Parathyroid adenoma (tissue), 2 donors: ENCODE measurements around the gene ZSCAN5B.
"Not testable (repeated sequence)": the region's sequence is repeated elsewhere in the genome, so short reads cannot be mapped to it uniquely, and the experiment has no call there.

Experiments used
- H2AFZ ChIP-seq: fragments of 300-600 bp; sonication (generic); one replicate; pipeline ENCODE4 v1.7.0; 2017; ENCODE audit warnings: antibody characterized with exemption, mild to moderate bottlenecking
- H3K27ac ChIP-seq: fragments of 300-600 bp; sonication (generic); one replicate; pipeline ENCODE4 v1.7.0; 2017
- H3K27me3 ChIP-seq: fragments of 300-600 bp; sonication (generic); one replicate; pipeline ENCODE4 v1.7.0; 2017; ENCODE audit warnings: low read length; ENCODE audit not compliant: control insufficient read depth, insufficient read depth
- H3K36me3 ChIP-seq: fragments of 300-600 bp; sonication (generic); one replicate; pipeline ENCODE4 v1.7.0; 2017; ENCODE audit warnings: low read length; ENCODE audit not compliant: control insufficient read depth, insufficient read depth
- H3K4me1 ChIP-seq: fragments of 300-600 bp; sonication (generic); one replicate; pipeline ENCODE4 v1.7.0; 2017; ENCODE audit warnings: control low read depth
- H3K4me2 ChIP-seq: fragments of 300-600 bp; sonication (generic); one replicate; pipeline ENCODE4 v1.7.0; 2017; ENCODE audit warnings: low read length
- H3K4me3 ChIP-seq: fragments of 300-600 bp; sonication (generic); one replicate; pipeline ENCODE4 v1.7.0; 2017; ENCODE audit warnings: low read depth, low read length
- H3K79me2 ChIP-seq: fragments of 300-600 bp; sonication (generic); one replicate; pipeline ENCODE4 v1.7.0; 2017; ENCODE audit warnings: control low read depth
- H3K9ac ChIP-seq: fragments of 300-600 bp; sonication (generic); one replicate; pipeline ENCODE4 v1.7.0; 2017; ENCODE audit warnings: mild to moderate bottlenecking
- H3K9me3 ChIP-seq: fragments of 300-600 bp; sonication (generic); one replicate; pipeline ENCODE4 v1.7.0; 2017; ENCODE audit warnings: low read length; ENCODE audit not compliant: control insufficient read depth
- TF ChIP-seq, protein P1 (sequence below): fragments of 300-600 bp; sonication (generic); IDR thresholded peaks from one replicate; pipeline ENCODE4 v1.7.0; 2017; ENCODE audit warnings: antibody characterized with exemption, mild to moderate bottlenecking
- donor health status: primary hyperparathyroidism.

ZSCAN5B gene

DNA sequence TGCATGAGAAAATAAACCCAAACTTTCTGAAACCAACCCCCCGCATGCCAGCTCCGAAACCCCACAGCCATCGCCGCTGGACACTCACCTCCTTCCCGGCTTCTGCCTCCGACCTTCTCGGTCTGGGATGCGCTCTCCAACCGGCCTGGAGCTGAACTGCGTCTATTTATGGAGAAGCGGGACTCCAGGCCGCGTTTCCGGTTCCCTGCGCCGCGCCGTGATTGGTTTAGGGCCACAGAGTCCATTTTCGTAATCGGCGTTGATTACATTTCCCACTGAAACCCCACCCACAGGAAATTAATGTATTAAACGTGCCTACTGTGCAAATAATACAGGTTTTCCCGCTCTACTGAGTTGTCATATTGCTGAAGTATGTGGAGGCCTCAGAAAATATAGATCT is at the start of gene ZSCAN5B:
ZSCAN5B (minus strand) TSS at position 138 of the 400 bp plus-strand sequence. CDS start 4,731 bp downstream, outside the sequence.
- not testable (repeated sequence) for H2AFZ ChIP-seq, H3K4me3 ChIP-seq, H3K36me3 ChIP-seq, H3K9ac ChIP-seq, H3K4me1 ChIP-seq, H3K9me3 ChIP-seq, H3K4me2 ChIP-seq, H3K79me2 ChIP-seq, H3K27ac ChIP-seq, H3K27me3 ChIP-seq

- not testable (repeated sequence) for H3K9ac ChIP-seq, H3K4me1 ChIP-seq, H3K36me3 ChIP-seq, H2AFZ ChIP-seq, H3K4me2 ChIP-seq, H3K79me2 ChIP-seq, H3K4me3 ChIP-seq, H3K27ac ChIP-seq, H3K9me3 ChIP-seq, H3K27me3 ChIP-seq
Observed at GRCh38 chr19:56245764-56246163, 48.2 kb upstream of the ZSCAN5B start.

DNA sequence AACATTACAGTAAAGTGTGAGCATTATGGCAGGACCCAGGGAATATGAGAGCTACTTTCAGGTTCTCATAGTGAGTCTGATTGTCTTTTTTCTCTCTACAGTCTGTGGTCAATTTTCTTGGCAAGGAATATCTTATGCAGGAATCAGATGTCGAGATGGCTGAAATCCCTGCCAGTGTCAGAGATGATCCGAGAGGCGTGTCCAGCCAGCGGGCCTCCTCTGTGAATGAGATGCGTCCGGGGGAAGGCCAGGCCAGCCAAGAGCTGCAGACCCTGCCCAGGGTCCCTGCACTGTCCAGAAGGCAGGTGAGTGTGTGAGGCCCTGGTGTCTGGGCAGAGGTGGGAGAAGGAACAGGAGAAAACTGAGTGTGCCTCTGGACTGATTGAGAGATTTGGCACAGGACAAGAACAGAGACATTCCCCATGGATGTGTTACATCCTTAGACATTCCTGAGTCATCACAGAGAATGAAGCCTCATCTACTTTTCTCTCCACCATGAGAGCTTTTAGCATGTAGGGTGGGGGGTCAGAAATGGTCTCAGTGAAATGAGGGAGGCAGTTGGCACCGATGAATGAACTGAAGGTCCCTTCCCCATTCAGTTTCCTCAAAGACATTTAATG is 47.6 kb upstream of the ZSCAN5B start:
- no peak overlapping the region for H2AFZ ChIP-seq

DNA sequence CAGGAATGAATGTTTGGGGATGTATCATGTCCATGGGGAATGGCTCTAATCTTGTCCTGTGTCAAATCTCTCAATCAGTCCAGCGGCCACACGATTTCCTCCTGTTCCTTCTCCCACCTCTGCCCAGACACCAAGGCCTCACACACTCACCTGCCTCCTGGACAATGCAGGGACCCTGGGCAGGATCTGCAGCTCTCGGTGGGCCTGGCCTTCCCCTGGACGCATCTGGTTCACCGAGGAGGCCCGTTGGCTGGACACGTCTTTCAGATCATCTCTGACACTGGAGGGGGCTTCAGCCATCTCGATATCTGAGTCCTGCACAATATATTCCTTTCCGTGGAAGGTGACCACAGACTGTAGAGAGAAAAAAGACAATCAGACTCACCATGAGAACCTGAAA is 25.9 kb upstream of the ZSCAN5B start:
- Histone ChIP-seq H3K4me1 (no peaks in the 10 kb centered on the region), H3K9ac (no peak overlapping the region)

More for the DNA sequence above, 47.6 kb upstream of the ZSCAN5B start:
- Histone ChIP-seq H3K4me2 (no peak overlapping the region), H3K79me2 (no peaks in the 10 kb centered on the region), H3K9me3 (no peaks in the 10 kb centered on the region), H3K4me1 (no peaks in the 10 kb centered on the region), H3K9ac (no peak overlapping the region), H3K4me3 (no peak overlapping the region), H3K36me3 (no peaks in the 10 kb centered on the region), H3K27me3 (no peaks in the 10 kb centered on the region), H3K27ac (no peak overlapping the region)
- TF ChIP-seq, protein P1, sequence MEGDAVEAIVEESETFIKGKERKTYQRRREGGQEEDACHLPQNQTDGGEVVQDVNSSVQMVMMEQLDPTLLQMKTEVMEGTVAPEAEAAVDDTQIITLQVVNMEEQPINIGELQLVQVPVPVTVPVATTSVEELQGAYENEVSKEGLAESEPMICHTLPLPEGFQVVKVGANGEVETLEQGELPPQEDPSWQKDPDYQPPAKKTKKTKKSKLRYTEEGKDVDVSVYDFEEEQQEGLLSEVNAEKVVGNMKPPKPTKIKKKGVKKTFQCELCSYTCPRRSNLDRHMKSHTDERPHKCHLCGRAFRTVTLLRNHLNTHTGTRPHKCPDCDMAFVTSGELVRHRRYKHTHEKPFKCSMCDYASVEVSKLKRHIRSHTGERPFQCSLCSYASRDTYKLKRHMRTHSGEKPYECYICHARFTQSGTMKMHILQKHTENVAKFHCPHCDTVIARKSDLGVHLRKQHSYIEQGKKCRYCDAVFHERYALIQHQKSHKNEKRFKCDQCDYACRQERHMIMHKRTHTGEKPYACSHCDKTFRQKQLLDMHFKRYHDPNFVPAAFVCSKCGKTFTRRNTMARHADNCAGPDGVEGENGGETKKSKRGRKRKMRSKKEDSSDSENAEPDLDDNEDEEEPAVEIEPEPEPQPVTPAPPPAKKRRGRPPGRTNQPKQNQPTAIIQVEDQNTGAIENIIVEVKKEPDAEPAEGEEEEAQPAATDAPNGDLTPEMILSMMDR: no peak

DNA sequence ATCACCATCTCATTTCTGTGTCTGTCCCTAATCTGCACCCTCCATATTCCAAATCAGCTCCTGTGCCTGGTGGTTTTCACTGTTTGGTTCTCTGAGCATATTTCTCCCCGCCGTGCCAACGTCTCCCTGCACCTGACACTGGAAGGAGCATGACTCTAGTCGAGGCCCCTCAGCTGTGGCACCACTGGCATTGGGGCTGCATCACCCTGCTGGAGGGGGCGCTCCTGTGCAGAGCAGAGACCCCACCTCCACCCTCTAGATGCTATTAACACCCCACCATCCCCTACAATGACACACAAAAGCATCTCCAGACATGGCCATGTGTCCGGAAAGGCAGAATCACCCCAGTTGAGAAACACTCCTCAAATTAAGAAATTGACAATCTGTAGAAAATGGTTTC is 25.3 kb upstream of the ZSCAN5B start:
- H3K27me3 ChIP-seq: no peaks in the 10 kb centered on the region
- no peaks in the 10 kb centered on the region for H3K79me2 ChIP-seq
- TF ChIP-seq, protein P1: no peak
- H3K9ac ChIP-seq: no peak overlapping the region
- H2AFZ ChIP-seq: no peak overlapping the region
- no peaks in the 10 kb centered on the region for H3K36me3 ChIP-seq
- no peak overlapping the region for H3K27ac ChIP-seq
- no peak overlapping the region for H3K4me2 ChIP-seq
- H3K4me3 ChIP-seq: no peak overlapping the region
- no peaks in the 10 kb centered on the region for H3K9me3 ChIP-seq
- H3K4me1 ChIP-seq: no peaks in the 10 kb centered on the region

More for the DNA sequence above, 25.9 kb upstream of the ZSCAN5B start:
- Histone ChIP-seq H2AFZ (no peak overlapping the region), H3K4me2 (no peak overlapping the region), H3K36me3 (no peaks in the 10 kb centered on the region), H3K27me3 (no peaks in the 10 kb centered on the region), H3K9me3 (no peaks in the 10 kb centered on the region), H3K27ac (no peak overlapping the region), H3K4me3 (no peak overlapping the region), H3K79me2 (no peaks in the 10 kb centered on the region)
- TF ChIP-seq, protein P1: no peak

- TF ChIP-seq, protein P1: no peak
- no peak overlapping the region for H3K4me2 ChIP-seq
- no peaks in the 10 kb centered on the region for H3K9me3 ChIP-seq
- H3K4me1 ChIP-seq: no peaks in the 10 kb centered on the region
- no peaks in the 10 kb centered on the region for H3K27me3 ChIP-seq
- no peak overlapping the region for H3K9ac ChIP-seq
- no peak overlapping the region for H3K27ac ChIP-seq
- H2AFZ ChIP-seq: no peak overlapping the region
- H3K4me3 ChIP-seq: no peak overlapping the region
- no peaks in the 10 kb centered on the region for H3K36me3 ChIP-seq
- H3K79me2 ChIP-seq: no peaks in the 10 kb centered on the region
Observed at GRCh38 chr19:56221851-56222250, 24.3 kb upstream of the ZSCAN5B start.

DNA sequence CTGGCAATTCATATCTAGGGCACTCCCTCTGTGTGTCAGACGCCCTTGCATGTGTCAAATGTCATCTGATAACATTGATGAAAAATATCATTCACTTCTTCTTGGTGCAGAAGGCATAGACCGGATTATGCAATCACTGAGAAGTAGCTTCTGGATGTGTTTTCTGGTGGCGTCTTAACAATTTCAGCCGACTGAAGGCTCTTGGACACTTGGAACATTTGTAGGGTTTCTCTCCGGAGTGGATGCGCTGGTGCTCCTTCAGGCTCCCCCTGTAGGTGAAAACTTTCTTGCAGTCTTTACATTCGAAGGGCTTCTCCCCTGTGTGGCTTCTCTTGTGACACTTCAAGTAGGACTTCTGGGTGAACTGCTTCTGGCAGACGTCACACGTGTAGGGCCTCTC is 23.9 kb upstream of the ZSCAN5B start:
- H3K4me2 ChIP-seq, H3K27me3 ChIP-seq, H3K79me2 ChIP-seq, H3K27ac ChIP-seq, H3K9me3 ChIP-seq, H3K36me3 ChIP-seq, H3K4me1 ChIP-seq, H3K9ac ChIP-seq, H3K4me3 ChIP-seq, H2AFZ ChIP-seq: not testable (repeated sequence)
